CD4-positive, alpha-beta T cell (primary cell): ENCODE results near the gene WDR5. TPM values are rescaled to one million over a fixed set of nuclear protein-coding genes. Genes with fewer than 3 reads are reported as not detected.

Experiments
- ATAC-seq: fragments of 200-7000 bp; cut with Tn5 transposase; one replicate; pipeline ENCODE4 v1.10.0; 2022; ENCODE audit warnings: mild to moderate bottlenecking; ENCODE audit not compliant: poor library complexity
- CTCF ChIA-PET: fragments of 350-600 bp; sonication (Branson Sonifier 250); formaldehyde crosslinking; loops from one replicate; lab custom pipeline; 2021; ENCODE audit warnings: antibody characterized with exemption, inconsistent platforms; lab: Charles Lee
- POLR2A ChIA-PET: fragments of 350-600 bp; sonication (Branson Sonifier 250); formaldehyde crosslinking; loops from one replicate; lab custom pipeline; 2021; ENCODE audit warnings: antibody characterized with exemption, inconsistent platforms; lab: Charles Lee
- DNase-seq, 14 experiments: peaks; one replicate each; pipeline ENCODE4 v3.0.0-alpha.2; 2013 to 2020; ENCODE audit warnings: mixed read lengths in 2 of 14
- H3K27ac ChIP-seq, 2 donors: one replicate each; pipeline versions ENCODE4 v1.5.1 to v1.7.0; 2013; ENCODE audit warnings: low read length in 2 of 2, low read depth in 1 of 2, mild to moderate bottlenecking in 1 of 2
- H3K27me3 ChIP-seq, 2 experiments: 1 replicate in 1 of 2; 2 replicates in 1 of 2; pipeline versions ENCODE4 v1.6.1 to v1.7.0; 2013; ENCODE audit warnings: low read length in 2 of 2, control low read depth in 1 of 2, mild to moderate bottlenecking in 1 of 2, moderate library complexity in 1 of 2; ENCODE audit not compliant: insufficient read depth in 2 of 2, control insufficient read depth in 1 of 2
- H3K36me3 ChIP-seq: one replicate; pipeline ENCODE4 v1.6.1; 2013; ENCODE audit warnings: low read length, control low read depth; ENCODE audit not compliant: insufficient read depth
- H3K4me1 ChIP-seq: one replicate; pipeline ENCODE4 v1.6.1; 2013; ENCODE audit warnings: low read length, control low read depth; ENCODE audit not compliant: insufficient read depth
- H3K4me3 ChIP-seq: one replicate; pipeline ENCODE4 v1.5.1; 2013; ENCODE audit warnings: mild to moderate bottlenecking, low read length, moderate library complexity
- H3K9me3 ChIP-seq, 2 experiments: 1 replicate in 1 of 2; 2 replicates in 1 of 2; pipeline versions ENCODE4 v1.6.1 to v1.7.0; 2013; ENCODE audit warnings: low read length in 2 of 2, mild to moderate bottlenecking in 2 of 2, control low read depth in 1 of 2, moderate library complexity in 1 of 2; ENCODE audit not compliant: control insufficient read depth in 1 of 2, insufficient read depth in 1 of 2
- H3K27ac Mint-ChIP-seq: one replicate; pipeline ENCODE4 v1.8.0; 2020; ENCODE audit warnings: mixed read lengths
- H3K27me3 Mint-ChIP-seq: one replicate; pipeline ENCODE4 v1.8.0; 2021; ENCODE audit warnings: mixed read lengths
- H3K36me3 Mint-ChIP-seq: one replicate; pipeline ENCODE4 v1.8.0; 2021; ENCODE audit warnings: low read depth, mixed read lengths
- H3K4me1 Mint-ChIP-seq: one replicate; pipeline ENCODE4 v1.8.0; 2021; ENCODE audit warnings: low read depth, mixed read lengths
- H3K4me3 Mint-ChIP-seq: one replicate; pipeline ENCODE4 v1.8.0; 2020; ENCODE audit warnings: mild to moderate bottlenecking, mixed read lengths
- H3K9me3 Mint-ChIP-seq: one replicate; pipeline ENCODE4 v1.8.0; 2020; ENCODE audit warnings: mixed read lengths
- CTCF ChIP-seq: fragments of 200-600 bp; IDR thresholded peaks from one replicate; pipeline ENCODE4 v1.8.0; 2022; ENCODE audit warnings: antibody characterized with exemption, mild to moderate bottlenecking
- intact Hi-C, 2 experiments: fragments of 100-400 bp; cut with DNase I in 1 of 2; cut with micrococcal nuclease in 1 of 2; formaldehyde crosslinking; loops; one replicate each; pipeline versions ENCODE4 v1.15.1 to v1.9.0; 2023 to 2025; cut with DNase I, micrococcal nuclease
- total RNA-seq, 174 experiments: library from RNA in 2 of 174; stranded (reverse) in 2 of 174; gene quantifications; one replicate each; pipeline ENCODE4 v1.2.3 and lab custom pipeline; 2021 to 2026

The WDR5 gene
- total RNA-seq, 2 experiments from 2014 or later: 14.9 to 16.9 TPM

GRCh38 chr9:134154262-134154701 is 18.4 kb downstream of the WDR5 start:
- no peak for DNase-seq
- Mint-ChIP-seq H3K9me3 (no peaks in the 10 kb centered on the region), H3K27me3 (no peaks in the 10 kb centered on the region), H3K36me3 (peaks cover 70% of the 10 kb centered on the region), H3K4me3 (no peak overlapping the region), H3K4me1 (no peaks in the 10 kb centered on the region), H3K27ac (no peak overlapping the region)
- ChIA-PET POLR2A (interaction anchor here (1.4 kb wide), 1 partner anchor 10 kb away, joined by 4 read pairs; the partner anchor contains the start of gene RNU6ATAC), CTCF (no interaction called here)
- H3K9me3 ChIP-seq: no peaks in the 10 kb centered on the region
- H3K4me3 ChIP-seq: no peak overlapping the region
- H3K4me1 ChIP-seq: no peaks in the 10 kb centered on the region
- H3K27ac ChIP-seq: no peak overlapping the region
- no peak for ATAC-seq
- no peaks in the 10 kb centered on the region for H3K27me3 ChIP-seq
- peaks cover 80% of the 10 kb centered on the region for H3K36me3 ChIP-seq
- intact Hi-C loops: no loop called here
- no peak for TF ChIP-seq CTCF

- Mint-ChIP-seq H3K27ac (no peak overlapping the region), H3K27me3 (no peaks in the 10 kb centered on the region), H3K4me3 (no peak overlapping the region), H3K9me3 (no peaks in the 10 kb centered on the region), H3K36me3 (peaks cover 61% of the 10 kb centered on the region), H3K4me1 (no peaks in the 10 kb centered on the region)
- Histone ChIP-seq H3K4me1 (no peaks in the 10 kb centered on the region), H3K27me3 (no peaks in the 10 kb centered on the region), H3K27ac (no peak overlapping the region), H3K36me3 (peaks cover 73% of the 10 kb centered on the region), H3K9me3 (no peaks in the 10 kb centered on the region), H3K4me3 (no peak overlapping the region)
- intact Hi-C loops: no loop called here
- no peak for ATAC-seq
- no peak for DNase-seq
- CTCF ChIA-PET: no interaction called here
- no peak for TF ChIP-seq CTCF
- POLR2A ChIA-PET: interaction anchor here (1.4 kb wide), 1 partner anchor 8 kb away, joined by 4 read pairs; the partner anchor contains the start of gene RNU6ATAC
Observed at GRCh38 chr9:134155812-134156377, 20.0 kb downstream of the WDR5 start.

GRCh38 chr9:134156564-134157377 is 20.9 kb downstream of the WDR5 start:
- no peak for ATAC-seq

More at GRCh38 chr9:134156564-134157377, 20.9 kb downstream of the WDR5 start:
- Histone ChIP-seq H3K9me3 (no peaks in the 10 kb centered on the region), H3K27ac (no peak overlapping the region), H3K4me1 (no peaks in the 10 kb centered on the region), H3K27me3 (no peaks in the 10 kb centered on the region), H3K4me3 (no peak overlapping the region), H3K36me3 (peaks cover 67% of the 10 kb centered on the region)
- no peak for DNase-seq
- peaks cover 3% of the 10 kb centered on the region for H3K4me1 Mint-ChIP-seq
- H3K9me3 Mint-ChIP-seq: no peaks in the 10 kb centered on the region
- POLR2A ChIA-PET: no interaction called here
- no peak overlapping the region for H3K4me3 Mint-ChIP-seq
- CTCF ChIA-PET: no interaction called here
- peaks cover 54% of the 10 kb centered on the region for H3K36me3 Mint-ChIP-seq
- no peak for TF ChIP-seq CTCF
- no peak overlapping the region for H3K27ac Mint-ChIP-seq
- intact Hi-C loops: no loop called here
- no peaks in the 10 kb centered on the region for H3K27me3 Mint-ChIP-seq
